HG03095 (cell line): ENCODE results near the gene SH3BGRL2.

Experiments used
- ATAC-seq: cut with Tn5 transposase; IDR thresholded peaks from one replicate; pipeline ENCODE4 v1.9.1; 2021; ENCODE audit warnings: moderate library complexity; ENCODE audit not compliant: unreplicated experiment

The SH3BGRL2 gene

DNA sequence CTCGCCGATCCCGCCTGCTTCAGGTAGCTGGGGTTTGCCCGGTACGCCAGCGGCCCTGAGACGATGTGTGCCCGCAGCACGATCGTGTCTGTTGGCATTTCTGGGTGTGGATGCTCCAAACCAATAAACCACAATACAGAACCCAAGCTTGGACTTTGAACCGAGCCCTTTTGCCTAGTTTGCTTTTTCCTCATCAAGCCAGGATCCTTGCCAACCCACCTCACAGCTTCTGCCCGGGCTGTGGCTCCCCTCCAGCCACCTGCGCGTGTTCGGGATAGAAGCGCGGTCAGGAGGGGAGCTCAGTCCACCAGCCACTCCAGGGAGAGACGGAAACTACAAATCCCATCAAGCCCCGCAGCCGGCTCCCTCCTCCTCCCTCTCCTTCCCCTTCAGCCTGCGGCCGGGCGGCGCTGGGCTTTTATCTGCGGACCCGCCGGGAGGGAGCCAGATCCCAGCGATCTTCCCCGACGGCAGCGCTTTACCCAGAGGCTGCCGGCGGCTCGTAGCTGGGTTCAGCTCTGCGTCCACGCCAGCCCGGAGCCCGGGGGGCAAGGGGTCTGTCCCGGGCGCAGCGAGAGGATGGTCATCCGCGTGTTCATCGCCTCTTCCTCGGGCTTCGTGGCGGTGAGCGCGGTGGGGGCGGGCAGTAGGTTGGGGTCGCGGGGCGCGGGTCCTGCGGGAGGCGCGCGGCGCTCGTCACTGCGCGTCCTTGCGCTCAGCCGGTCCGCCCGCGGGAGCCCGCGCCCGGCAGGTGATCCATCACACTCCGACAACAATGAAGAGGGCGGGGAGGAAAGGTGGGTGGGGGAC, at the start of gene SH3BGRL2:
Gene SH3BGRL2, plus strand, starts transcription at position 447 of the 810 bp plus-strand sequence. Its CDS starts 133 bp downstream, at position 580.
- ATAC-seq, result no peak

DNA sequence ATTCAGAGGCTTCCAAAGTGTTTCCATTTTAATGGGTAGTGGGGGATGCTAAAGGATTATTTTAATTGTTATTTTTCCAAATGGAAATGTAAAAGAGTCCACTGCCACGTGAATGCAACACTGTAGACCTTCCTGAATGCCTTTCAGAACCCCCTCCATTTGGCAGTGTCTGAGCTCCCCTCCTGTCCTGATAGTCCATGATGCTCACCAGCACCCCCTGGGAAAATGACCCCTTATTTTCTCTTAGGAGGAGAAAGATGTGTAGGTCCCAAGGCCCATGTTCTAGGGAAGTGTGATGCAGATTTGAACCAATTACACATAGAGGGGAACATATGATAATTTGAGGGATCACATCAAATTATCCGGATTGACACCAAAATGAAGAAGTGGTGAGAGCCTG, 46.8 kb upstream of the SH3BGRL2 start:
- no peak for ATAC-seq

DNA sequence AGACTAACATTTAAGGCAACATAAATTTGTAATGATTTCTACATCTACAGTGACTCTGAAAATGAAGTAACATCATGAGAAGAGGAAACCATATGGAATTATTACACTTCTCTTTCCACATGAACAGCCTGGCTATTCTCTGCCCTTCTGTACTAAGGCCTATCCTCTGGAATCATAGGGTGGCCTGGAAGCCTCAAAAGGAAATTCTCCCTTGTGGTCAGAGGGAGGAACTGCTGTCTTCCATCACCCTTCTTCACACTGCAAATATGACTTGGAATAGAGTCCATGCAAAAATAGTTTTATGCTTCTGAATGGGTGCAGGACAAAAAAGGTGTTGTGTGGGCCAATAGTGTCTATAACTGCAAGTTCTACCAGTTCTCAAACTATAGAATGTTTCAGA, 44.6 kb upstream of the SH3BGRL2 start:
- no peak for ATAC-seq

DNA sequence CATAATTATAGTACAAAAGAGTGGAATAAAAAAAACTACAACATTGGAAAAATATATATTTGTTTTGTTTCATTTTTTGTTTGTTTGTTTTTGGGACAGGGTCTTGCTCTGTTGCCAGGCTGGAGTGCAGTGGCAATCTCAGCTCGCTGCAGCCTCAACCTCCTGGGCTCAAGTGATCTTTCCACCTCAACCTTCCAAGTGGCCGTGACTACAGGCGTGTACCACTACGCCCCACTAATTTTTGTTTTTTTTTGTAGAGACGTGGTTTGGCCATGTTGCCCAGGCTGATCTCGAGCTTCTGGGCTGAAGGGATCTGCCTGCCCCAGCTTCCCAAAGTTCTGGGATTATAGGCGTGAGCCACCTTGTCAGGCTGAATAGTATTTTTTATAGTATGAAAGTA, 41.4 kb upstream of the SH3BGRL2 start:
- ATAC-seq, result no peak

DNA sequence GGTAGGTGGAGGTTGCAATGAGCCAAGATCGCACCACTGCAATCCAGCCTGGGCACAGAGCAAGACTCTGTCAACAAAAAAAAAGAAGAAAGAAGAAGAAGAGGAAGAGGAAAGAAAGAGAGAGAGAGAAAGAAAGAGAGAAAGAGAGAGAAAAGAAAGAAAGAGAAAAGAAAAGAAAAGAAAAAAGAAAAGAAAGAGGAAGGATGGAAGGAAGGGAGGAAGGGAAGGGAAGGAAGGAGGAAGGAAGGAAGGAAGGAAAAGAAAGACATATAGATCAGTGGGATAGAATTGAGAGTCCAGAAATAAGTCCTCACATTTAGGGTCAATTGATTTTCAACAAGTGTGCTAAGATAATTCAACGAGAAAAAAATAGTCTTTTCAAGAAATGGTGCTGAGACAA, 34.0 kb upstream of the SH3BGRL2 start:
- no peak for ATAC-seq

DNA sequence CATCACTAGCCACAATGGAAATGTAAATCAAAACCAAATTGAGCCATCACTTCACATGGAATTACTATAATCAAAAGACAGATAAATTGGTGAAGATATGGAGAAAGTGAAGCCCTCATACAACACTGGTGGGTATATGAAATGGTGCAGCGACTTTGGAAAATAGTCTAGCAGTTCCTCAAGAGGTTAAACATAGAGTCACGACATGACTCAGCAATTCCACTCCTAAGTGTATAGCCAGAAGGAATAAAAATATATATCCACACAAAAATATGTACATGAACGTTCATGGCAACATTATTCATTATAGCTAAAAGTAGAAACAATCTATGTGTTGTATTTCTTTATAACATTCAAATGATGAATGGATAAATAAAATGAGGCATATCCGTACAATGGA, 33.1 kb upstream of the SH3BGRL2 start:
- ATAC-seq, result no peak

DNA sequence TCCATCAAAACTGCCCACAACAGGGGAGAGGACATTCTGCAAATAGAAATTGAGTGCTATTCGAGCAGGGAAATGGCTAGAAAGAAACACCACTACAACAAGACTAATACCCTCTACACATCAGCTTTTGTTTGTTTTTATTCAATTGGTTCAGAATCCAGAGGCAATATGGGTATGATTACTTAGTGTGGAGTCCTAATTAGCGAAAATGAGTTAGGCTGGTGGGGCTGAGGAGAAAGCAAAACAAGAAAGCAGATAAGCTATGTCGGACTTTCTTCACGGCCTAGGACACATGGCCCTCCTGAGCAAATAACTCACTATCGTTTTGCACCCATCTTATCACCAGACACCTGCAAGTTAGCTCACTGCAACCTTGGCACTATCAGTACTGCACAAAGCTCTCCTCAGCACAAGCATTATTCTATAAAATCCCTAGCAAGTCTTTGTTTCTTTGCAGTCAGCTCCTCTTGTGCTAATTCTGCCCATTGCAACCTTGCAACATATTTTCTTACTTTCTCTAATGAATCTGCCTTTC, 31.3 kb upstream of the SH3BGRL2 start:
- ATAC-seq, result no peak

DNA sequence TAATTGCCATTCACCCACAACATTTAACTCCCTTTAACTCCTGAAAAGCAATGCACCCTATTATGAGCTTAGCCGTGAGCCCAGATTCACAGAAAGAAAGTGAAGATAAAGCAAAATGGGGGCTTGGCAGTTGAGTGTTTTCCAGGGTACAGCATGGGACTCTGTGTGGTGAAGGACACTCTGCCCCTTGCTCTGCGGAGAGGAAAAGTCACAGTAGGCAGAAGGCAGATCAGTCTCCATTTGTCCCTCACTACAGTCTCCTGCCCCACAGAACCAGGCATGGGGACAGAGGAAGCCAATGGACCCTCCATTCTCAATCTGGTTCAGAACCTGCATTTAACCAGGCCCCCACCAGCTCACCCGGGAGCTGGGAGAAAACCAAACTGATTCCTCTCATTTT, 30.8 kb upstream of the SH3BGRL2 start:
- no peak for ATAC-seq

DNA sequence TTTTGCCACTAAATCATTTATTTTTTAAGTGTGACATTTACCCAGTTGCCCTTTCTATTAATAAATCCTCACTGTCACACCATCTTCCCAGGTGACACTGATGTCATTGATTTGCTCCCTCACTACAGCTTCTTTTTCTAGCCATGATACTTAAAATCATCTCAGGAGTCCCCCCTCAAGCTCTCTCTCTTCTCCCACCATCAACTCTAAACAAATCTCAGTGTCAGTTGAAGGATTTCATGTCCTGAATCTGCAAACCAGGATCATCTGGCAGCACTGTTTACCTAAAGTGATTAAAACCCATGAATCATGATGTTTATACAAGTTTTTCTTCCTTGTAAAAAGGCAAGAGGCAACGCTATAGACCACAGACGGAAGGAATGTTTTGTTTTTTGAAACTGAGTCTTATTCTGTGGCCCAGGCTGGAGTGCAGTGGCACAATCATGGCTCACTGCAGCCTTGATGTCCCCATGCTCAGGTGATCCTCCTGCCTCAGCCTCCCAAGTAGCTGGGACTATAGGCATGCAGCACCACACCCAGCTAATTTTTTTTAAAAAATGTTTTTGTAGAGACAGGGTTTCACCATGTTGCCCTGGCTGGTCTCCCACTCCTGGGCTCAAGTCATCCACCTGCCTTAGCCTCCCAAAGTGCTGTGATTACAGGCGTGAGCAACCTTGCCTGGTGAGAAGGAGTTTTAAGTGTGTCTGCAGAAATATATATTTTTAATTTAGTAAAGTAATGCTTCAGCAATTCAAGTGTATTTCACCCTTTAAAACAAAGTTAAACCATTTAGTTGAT, 30.1 kb upstream of the SH3BGRL2 start:
- no peak for ATAC-seq

DNA sequence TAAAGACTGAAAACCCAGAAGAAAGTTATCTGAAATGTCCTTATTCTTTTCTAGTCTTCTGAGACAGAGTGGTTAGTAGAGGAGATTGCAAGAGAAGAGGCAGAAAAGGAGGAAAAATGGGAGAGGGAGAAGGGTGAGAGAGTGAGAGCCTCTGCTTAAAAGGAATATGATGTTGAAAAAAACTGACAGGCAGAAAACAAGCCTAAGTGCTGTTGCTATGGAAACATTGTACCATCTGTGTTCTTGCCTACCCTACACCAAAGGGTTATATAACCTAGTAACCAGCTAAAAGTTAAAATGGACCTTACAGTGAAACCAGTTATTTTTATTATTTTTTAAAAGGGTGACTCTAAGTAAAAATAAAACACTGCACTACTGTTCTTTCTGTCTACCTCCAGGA, 28.3 kb upstream of the SH3BGRL2 start:
- no peak for ATAC-seq

DNA sequence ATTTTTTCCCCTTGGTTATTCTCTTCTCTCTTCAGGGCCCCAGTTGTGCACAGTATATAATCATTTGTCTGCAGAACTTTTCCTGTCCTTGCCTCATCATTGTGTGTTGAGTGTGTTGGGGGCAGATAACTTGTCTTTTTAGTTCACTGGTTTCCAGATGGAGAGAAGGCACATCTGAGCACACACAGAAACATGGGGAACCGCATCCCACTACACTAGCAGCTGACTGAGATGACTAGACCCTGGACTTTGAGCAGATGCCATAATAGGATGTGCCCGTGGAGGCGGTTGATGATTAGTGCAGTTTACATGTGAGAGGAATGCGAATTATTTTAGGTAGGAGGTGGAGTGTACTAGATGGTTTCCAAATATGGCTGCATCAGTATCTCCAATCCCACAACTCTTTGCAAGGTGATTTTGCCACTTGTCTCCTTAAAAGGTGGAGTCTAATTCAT, 26.5 kb upstream of the SH3BGRL2 start:
- no peak for ATAC-seq

DNA sequence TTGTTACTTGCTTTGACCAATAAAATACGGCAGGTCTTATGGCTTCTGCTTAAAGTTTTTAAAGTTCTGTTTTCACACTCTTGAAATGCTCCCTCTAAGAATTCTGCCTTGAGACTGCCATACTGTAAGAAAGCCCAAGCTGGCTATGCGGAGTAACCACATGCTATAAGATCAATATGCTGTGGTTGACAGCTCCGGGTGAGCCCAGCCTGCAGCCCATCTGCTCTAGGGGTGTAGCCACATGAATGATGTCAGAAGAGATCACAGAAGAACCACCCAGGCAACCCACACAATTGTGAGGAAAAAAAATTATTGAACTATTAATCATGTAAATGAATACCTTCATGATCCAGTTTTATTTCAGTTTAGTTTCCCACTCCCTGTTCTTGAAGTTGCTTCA, 26.1 kb upstream of the SH3BGRL2 start:
- ATAC-seq, result no peak

DNA sequence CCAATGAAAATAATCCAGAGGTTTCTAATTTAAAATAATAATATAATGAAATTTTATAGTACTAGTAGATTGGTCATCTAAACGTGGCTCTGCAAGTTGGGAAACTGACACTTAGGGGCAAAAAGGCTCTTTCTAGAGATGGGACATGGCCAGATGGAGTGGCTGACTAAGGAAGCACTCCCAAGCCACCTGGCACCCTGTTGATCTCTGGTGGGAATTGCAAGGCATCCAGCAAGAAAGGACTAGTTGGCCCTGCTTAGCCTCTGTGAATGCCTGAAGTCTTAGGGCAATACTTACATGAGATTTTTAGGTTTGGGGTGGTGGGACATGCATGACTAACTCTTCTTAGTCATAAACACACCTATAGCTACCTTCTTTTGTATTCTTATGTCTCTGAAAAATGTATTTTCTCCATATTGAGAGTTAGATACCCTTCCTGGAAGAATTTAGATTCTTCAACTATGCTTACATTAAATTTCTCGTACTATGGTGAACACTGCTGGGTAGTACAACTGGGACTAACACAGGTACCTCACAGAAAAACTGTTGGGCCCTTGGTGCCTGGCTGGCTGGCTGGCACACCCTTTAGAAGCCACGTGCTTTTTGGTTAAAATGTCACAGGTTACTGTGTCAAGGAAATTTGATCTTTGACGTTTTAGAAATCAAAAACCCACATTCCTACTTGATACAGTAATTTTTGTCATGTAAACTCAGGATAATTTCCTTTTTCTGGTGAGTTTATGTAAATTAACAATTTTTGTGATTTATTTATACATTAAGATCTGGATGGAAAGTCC, 25.0 kb upstream of the SH3BGRL2 start:
- no peak for ATAC-seq

DNA sequence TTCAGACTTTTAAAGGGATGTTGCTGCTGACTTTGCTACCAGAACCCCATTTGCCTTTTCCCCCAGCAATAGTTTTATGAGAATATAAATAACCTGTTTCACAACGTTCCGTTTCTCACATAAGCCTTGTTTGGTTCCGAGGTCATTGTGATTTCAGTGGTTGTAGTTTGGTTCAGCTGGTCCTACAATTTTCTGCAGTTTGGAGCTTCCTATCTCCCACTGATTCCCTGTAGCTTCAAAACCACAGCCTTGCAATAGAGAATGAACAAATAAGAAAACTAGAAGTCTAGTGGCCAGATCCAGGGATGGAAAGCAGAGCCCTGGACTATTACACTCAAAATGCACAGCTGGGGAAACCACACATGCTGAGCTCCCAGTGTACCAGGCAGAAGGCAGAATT, 24.1 kb upstream of the SH3BGRL2 start:
- ATAC-seq, result no peak

DNA sequence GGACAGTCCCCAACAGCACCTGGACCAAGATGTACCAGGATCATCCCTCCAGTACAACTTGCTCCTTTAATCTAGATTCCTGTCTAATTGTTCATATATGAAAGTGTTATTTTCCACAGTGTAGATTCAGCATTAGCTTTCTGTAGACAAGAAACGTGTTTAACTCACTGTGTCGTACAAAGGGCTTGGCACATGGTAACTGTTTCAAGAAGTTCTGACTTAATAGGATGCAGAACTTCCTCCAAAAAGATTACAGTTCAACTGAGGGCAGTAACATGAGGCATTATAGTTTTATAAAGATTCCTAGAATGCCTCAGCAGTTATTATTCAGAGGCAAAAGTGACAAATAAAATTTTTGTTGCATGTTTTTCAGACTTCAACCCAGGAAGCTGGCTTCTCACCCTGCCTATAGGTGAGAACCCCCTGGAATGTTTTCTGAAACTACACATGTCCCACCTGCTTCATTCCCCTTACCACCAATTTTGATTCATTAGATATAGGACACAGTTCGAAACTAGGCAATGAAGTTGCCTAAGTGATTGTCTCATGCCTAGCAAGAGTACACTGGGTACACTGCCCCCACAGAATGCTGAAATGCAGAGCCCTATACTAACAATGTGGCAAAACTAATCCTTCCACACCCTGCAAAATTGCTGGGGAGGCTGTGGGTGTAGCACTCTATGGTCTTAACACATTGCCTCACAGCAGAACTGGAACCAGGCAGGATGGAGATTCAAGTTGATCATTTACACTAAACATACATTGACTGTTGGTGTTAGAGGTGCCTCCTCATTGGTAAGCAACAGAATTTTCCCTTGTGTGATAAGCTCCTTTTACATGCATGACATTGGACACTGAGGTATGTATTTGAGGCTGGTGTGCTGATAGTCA, 22.6 kb upstream of the SH3BGRL2 start:
- ATAC-seq, result no peak

DNA sequence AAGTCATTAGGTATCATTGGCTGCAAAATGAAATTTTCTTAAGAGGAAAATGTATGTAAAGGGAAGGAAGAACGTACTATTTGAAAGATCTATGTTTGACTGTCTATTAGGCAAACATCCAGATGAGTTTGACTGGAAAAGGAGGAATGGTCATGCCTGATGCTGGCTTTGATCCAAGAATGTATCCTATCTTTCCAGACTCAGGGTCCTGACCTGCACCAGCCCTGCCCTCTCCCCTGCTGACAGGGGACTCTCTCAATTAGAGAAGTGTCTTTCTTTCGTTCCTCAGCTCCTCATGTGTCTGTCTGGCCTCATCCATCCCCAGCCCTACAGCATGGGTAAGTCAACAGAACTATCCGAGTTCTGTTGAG, 21.9 kb upstream of the SH3BGRL2 start:
- ATAC-seq, result no peak

DNA sequence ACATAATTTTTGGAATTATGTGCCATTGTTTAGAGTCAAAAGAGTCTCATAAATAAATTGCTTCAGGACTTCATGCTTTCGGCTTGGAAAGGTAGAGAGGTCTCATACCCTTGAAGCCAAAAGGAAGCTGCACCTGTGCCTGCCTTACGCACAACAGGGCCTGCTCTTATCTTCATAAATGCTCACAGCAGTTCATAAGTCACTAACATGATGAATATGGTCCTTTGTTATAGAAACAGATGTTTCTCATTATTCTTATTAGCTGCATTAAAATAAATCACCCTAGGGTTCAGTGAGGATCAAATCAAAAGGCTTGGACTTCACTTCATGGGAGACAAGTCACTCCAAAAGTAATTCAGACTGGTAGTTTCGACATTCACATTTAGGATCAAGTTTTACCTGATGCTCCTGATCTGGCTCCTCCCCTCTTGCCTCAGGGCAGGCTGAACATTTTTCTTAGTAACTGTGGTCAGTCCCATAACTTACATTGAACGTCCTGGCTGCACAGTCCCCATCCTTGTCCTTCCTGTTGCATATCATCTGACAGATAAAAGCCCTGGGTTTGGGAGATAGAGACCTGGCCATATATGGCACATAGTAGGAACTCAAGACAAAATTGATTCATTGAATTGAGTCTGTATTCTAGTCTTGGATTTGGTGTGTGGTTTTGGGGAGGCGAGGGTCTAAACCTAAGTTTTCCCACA, 20.7 kb upstream of the SH3BGRL2 start:
- no peak for ATAC-seq

DNA sequence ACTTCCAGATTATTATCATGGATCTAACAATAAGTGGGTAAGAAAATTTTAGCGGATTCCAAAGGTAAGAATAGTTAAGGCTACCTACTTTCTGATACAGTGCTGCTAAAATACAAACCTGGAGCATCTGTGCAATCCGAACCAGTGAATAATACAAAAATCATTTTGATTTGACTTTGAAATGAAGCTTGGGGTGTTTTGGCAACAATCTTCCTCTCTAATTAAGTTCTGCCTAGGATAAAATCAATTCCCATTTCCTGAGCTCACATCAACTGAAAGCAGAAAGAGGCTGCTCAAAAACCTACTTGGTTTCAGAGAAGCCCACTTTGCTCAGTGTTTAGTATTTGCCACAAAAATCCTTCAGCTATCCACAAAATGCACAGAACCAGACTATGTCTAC, 18.7 kb upstream of the SH3BGRL2 start:
- no peak for ATAC-seq

DNA sequence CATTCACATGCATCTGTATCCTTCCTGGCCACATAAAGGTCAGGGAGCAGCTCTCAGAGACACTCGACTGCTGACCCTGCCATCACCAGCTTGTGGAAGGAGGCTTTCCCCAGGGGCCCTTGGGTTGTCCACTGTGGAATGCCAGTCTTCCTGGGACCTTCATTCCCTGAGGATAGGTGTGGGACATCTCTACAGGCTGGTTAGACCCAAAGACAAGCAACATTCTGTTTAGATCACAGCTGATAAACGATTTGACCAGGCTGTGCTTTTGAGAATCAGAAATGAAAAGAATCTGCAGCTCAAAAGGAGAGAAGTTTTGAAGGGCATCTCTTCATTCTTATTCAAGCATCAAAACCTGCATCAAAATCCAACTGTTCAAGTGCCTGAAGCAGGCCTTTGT, 18.2 kb upstream of the SH3BGRL2 start:
- ATAC-seq, result no peak

DNA sequence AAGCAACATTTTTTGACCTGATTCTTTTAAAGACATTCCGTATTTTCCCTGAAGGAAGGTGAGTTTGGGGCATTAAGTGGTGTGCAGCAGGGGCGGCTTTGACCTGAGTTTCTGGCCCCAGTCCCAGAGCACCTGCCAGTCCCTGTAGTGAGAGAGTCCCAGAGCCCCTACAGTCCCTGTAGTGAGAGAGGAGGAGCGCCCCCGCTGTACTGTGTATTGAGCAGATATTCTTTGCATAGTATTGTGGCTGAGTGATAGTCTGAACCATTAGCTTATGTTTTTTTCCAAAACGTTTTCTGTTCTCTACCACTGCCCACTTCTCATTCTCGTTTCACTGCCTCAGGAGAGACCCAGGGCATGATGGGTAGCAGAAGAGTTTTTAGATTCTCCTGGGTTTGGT, 17.2 kb upstream of the SH3BGRL2 start:
- ATAC-seq, result peak; percentile 15
